ENCODE measurements around the gene GPR151.

GPR151 gene

DNA sequence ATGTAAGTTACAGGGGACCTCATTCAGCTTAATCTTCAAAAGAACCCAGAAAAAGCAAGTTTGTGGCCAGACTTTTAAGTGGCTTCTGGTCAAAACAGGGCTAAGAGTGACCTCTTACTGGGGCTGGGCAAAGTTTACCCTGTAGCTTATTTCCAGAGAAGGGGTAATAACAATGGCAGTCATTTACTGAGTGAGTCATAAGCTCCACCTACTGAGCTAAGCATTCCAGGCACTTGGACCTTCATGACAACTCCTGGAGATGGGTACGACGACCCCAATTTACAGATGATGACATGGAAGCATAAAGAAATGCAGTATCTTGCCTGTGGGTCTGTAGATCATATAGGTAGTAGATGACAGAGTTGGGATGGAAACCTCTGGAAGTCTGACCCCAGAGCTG is 4.7 kb upstream of the GPR151 start:
- DNase-seq (ENCODE audit: low read depth), result no peak

DNA sequence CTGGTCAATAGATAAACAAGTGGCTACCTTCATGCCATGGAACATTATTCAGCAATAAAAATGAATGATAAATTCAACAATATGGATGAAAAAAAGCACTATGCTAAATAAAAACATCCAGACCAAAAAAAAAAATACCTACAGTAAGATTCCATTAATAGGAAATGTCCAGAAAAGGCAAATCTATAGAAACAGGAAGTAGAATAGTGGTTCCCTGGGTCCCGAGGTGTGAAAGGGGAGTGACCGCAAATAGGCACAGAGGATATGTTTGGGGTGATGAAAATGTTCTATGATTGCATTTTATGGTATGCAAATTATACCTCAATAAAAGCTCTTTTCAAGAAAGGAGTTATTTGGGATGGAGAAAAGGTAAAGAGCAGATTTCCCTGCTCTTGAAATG is 3.6 kb upstream of the GPR151 start:
- no peak for DNase-seq (ENCODE audit: low read depth)

DNA sequence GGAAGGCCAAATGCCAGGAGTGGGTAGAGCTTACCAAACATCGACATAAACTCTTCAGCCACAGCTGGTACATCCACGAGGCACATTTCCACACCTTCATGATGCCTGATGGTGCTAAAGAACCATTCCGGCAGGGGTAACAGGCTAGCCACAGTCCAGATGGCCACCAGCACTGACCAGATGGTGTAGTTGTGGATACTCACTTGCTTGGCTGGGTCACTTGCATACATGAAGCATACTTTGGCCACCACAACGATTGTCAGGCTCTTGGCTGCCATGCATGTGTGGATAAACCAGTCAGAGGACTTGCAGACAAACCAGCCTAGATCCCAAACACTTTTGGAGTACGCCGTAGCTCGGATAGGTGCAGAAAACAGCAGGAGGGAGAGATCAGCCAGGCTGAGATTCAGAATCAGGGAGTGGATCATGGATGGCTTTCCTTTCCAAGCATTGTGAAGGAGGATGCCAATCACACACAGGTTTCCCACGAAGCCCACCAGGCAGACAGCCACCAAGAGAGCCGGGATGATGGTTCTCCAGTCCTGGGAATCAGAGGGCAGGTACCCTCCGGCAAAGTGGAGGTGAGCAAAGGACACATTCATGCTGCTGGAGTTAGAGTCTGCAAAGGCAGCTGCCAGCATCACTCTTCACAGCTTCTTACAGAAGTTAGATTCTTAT is 378 bp downstream of the GPR151 start:
- DNase-seq (ENCODE audit: low read depth), result no peak

GRCh38 chr5:146514575-146514974 is 1.4 kb downstream of the GPR151 start:
- no peak for DNase-seq (ENCODE audit: low read depth)

DNA sequence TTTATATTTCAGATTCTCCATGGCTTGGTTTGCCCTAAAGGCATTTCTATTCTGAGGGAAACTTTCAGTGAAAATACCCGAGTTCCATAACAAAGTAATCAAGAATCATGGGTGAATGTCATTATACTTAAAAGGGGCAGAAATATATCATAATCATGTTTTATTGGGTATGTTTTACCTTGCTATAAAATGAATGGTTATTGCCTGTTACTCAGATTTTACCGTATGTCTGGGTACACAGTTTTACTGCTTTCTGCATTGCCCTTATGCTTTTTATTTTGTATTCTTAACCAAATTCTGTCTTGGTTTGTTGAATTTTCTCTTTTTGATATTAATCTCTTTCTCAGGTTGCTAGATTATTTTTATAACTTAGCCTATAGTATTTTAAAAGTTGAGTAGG is 2.5 kb downstream of the GPR151 start:
- DNase-seq (ENCODE audit: low read depth), result no peak

- peak; percentile 23 for DNase-seq (ENCODE audit: low read depth)
These were observed 5.3 kb downstream of the GPR151 start for GRCh38 chr5:146510559-146511125.

GRCh38 chr5:146507428-146507827 is 8.6 kb downstream of the GPR151 start:
- no peak for DNase-seq (ENCODE audit: low read depth)

- no peak for DNase-seq (ENCODE audit: low read depth)
These were observed 16.3 kb downstream of the GPR151 start for GRCh38 chr5:146499680-146500079.

GRCh38 chr5:146494656-146495055 is 21.3 kb downstream of the GPR151 start:
- DNase-seq (ENCODE audit: low read depth), result no peak

- DNase-seq (ENCODE audit: low read depth), result no peak
These were observed 25.7 kb downstream of the GPR151 start for GRCh38 chr5:146490089-146490843.

GRCh38 chr5:146484714-146485391 is 31.1 kb downstream of the GPR151 start:
- DNase-seq (ENCODE audit: low read depth), result no peak

GRCh38 chr5:146482775-146483174 is 33.2 kb downstream of the GPR151 start:
- no peak for DNase-seq (ENCODE audit: low read depth)

DNA sequence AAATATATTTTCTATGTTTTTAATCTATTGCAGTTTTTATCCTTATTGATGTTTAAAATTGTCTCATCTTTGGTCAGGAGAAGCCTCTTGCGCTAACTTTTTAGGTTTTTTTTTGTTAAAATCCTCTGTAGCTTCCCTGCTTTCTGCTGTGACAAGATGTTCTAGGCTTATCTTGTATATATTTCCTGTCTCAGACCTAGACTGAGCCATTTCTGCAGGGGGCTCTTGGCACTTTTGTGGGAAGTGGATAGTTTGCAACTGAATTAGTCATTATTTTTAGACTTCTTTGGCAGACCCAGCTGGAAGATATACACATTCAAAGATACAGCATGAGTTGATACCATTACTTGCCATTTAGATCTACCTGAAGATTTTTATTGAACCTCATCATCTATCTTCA is 40.1 kb downstream of the GPR151 start:
- no peak for DNase-seq (ENCODE audit: low read depth)

DNA sequence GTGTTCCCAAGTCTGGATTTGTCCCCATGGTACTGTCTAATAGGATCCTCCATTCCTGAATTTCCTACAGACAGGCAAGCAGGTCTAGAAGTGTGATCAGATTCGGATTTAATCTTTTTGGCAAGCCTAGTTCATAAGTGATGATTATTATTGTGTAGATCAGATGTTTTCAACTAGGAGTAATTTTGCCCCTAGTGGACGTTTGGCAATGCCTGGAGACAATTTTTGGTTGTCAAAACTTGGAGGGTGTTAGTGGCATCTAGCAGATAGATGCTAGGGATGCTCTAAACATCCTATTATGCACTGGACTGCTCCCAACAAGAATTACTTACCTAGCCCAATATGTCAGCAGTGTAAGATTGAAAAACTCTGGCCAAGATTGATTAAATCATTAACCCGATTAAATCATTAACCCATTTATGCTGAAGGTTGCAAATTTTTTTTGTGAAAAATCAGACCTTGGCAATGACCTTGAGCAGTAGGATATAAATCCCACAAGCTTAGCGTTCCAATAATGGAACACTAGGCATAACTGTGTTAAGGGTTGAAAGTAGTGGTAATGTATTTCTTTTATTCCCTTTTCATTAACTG is 40.7 kb downstream of the GPR151 start:
- no peak for DNase-seq (ENCODE audit: low read depth)

- DNase-seq (ENCODE audit: low read depth), result no peak
These were observed 41.9 kb downstream of the GPR151 start for GRCh38 chr5:146474065-146474464.

DNA sequence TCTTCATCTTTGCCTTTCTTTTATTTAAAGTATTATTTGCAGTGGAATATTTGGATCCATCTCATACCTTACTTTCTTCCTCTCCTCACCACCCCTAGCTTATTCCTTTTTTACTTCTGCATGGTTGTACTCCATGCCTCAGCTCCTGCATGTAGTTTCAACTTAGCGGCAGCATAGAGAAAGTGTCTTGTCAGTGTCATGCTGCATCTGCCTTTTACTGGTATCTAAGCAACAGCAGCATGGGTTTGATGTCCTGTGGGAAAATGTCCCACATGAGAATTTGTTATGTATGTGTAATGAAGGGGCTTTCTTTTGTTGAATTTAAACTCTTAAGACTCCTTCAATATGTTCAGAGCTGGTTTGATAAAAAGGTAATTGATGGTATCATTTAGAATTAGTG is 48.2 kb downstream of the GPR151 start:
- no peak for DNase-seq (ENCODE audit: low read depth)

- DNase-seq (ENCODE audit: low read depth), result no peak
These were observed 49.3 kb downstream of the GPR151 start for GRCh38 chr5:146466521-146467349.

DNA sequence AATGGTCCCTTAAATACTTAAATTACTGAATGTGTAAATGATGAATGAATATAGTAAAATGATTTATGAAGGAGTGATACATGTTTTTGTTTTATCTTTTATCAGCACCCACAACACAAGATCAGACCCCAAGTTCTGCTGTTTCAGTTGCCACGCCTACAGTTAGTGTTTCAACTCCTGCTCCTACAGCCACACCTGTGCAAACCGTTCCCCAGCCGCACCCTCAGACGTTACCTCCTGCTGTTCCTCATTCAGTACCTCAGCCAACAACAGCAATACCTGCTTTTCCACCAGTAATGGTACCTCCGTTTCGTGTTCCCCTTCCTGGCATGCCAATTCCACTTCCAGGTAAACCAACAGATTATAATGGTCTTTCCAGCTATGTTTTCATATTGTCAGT is 52.5 kb downstream of the GPR151 start:
- no peak for DNase-seq (ENCODE audit: low read depth)

Data from fibroblast of the conjunctiva (primary cell).